Activated CD8-positive, alpha-beta memory T cell treated with anti-CD3 and anti-CD28 coated beads for 48 hours (primary cell): ENCODE data around the gene PDIA6.
"Not testable (repeated sequence)": the region's sequence is repeated elsewhere in the genome, so short reads cannot be mapped to it uniquely, and the experiment has no call there.

Experiments used
- DNase-seq, 3 experiments: peaks; one replicate each; pipeline ENCODE4 v3.0.0-alpha.2; 2020; ENCODE audit warnings: low read depth in 2 of 3, low spot score in 2 of 3

PDIA6 gene

GRCh38 chr2:10810202-10811161, 2.1 kb downstream of the PDIA6 start:
- DNase-seq, result no peak

- no peak for DNase-seq
These were observed 6.0 kb downstream of the PDIA6 start for GRCh38 chr2:10806543-10806942.

- DNase-seq, result not testable (repeated sequence)
These were observed 6.6 kb downstream of the PDIA6 start for GRCh38 chr2:10805990-10806389.

GRCh38 chr2:10802657-10803056, 9.9 kb downstream of the PDIA6 start:
- no peak for DNase-seq

GRCh38 chr2:10800163-10800562, 12.4 kb downstream of the PDIA6 start:
- no peak for DNase-seq

GRCh38 chr2:10798783-10799182, 13.8 kb downstream of the PDIA6 start:
- DNase-seq, result no peak

GRCh38 chr2:10796703-10797102, 15.9 kb downstream of the PDIA6 start:
- DNase-seq, result no peak

- DNase-seq, result no peak
These were observed 17.0 kb downstream of the PDIA6 start for GRCh38 chr2:10795508-10796046.

GRCh38 chr2:10794876-10795275, 17.7 kb downstream of the PDIA6 start:
- no peak for DNase-seq

GRCh38 chr2:10793816-10794215, 18.8 kb downstream of the PDIA6 start:
- DNase-seq, result no peak

- DNase-seq, result no peak
These were observed 19.8 kb downstream of the PDIA6 start for GRCh38 chr2:10792660-10793400.

- no peak for DNase-seq
These were observed 20.5 kb downstream of the PDIA6 start for GRCh38 chr2:10792001-10792634.

GRCh38 chr2:10790228-10790973, 22.2 kb downstream of the PDIA6 start:
- DNase-seq, result no peak

- DNase-seq, result no peak
These were observed 23.7 kb downstream of the PDIA6 start for GRCh38 chr2:10788855-10789254.

GRCh38 chr2:10787176-10787968, 25.2 kb downstream of the PDIA6 start:
- DNase-seq, result no peak

GRCh38 chr2:10786240-10786982, 26.2 kb downstream of the PDIA6 start:
- DNase-seq, result no peak

- DNase-seq, result no peak
These were observed 27.3 kb downstream of the PDIA6 start for GRCh38 chr2:10785260-10785659.

GRCh38 chr2:10784719-10785118, 27.9 kb downstream of the PDIA6 start:
- no peak for DNase-seq

- DNase-seq, result no peak
These were observed 29.2 kb downstream of the PDIA6 start for GRCh38 chr2:10783421-10783820.
